NCI-H2171 treated with DMSO at 0.1 percent for 48 hours (cell line): Measurements from ENCODE around the gene DHFR2.
"Not testable (repeated sequence)": the region's sequence is repeated elsewhere in the genome, so short reads cannot be mapped to it uniquely, and the experiment has no call there.

Experiments
- DNase-seq: peaks from one replicate; lab custom pipeline; 2025; lab: John Stamatoyannopoulos, UW

The DHFR2 gene

DNA sequence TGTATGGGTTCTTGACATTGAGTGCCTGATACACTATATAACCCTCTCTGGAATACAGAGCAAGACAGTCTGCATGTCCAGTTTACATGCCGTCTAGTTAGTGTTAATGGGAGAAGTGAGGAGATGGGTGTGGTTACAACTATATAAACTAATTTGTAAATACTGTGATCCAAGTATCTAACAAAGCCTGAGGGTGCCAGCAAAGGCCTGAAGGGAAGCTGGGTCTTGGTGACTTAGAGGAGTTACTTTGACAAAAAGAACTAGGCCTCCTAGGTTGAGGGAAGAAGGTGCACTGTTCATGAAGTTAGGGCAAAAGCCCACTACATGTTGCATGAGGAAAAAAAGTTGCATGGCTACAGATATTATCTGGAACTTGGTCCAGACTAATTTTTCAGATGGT lies 2.4 kb upstream of the DHFR2 start:
- no peak for DNase-seq

DNA sequence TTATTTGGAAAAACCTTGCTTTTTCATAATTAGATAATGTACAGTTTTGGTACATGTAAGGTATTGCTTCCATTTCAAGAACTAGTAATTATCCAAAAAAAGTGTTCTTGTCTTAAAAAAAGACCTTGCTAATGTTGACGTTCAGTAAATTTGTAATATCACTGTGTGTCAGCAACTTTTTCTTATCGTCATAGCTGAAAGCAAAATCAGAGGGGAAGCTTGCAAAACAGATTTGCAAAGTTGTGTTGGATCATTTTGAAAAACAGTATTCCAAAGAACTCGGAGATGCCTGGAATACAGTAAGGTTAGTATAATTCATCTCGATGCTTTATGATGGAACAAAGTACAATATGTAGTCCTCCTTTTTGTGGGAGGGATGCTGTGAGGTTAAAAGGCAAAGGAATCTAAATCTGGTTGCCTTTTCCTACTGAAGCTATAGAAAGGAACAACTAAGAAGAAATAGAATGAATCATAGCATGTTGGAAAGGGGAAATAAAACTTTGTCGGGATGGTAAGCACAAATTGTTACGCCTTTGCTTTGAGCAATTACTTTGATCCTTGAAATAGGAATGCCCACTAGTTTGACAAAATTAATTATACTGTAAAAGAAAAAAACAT lies 1.6 kb upstream of the DHFR2 start:
- DNase-seq: no peak

DNA sequence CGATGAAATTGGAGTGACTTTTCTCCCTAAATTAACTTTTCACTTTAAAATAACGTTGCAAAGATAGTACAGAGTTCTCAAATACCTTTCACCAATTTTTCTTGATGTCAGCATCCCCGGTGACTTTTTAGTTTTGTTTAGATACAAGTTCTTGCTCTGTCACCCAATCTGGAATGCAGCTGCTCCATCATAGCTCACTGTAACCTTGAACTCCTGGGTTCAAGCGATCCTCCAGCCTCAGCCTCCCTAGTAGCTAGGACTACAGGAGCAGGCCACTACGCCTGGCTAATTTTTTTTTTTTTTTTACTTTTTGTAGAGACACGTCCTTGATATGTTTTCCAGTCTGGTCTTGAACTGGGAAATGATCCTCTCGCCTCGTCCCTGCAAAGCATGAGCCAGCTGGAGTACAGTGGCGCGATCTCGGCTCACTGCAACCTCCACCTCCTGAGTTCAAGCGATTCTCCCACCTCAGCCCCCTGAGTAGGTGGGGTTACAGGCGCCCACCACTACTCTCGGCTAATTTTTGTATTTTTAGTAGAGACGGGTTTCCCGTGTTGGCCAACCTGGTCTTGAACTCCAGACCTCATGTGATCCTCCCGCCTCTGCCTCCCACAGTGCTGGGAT lies 892 bp upstream of the DHFR2 start:
- DNase-seq: peak; percentile 48

DNA sequence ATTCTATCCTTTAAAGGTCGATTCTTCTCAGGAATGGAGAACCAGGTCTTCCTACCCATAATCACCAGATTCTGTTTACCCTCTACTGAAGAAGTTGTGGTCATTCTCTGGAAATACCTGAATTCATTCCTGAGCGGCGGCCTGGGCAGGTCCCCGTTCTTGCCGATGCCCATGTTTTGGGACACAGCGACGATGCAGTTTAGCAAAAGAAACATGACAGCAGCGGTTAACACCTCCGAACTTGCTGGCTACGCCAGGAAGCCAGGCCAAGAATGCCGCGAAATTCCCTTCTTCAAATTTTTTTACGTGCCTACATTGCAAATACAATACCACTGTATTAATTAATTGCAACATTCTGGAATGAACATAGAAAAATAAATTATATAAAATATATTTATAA lies 1.4 kb downstream of the DHFR2 start:
- DNase-seq: no peak

DNA sequence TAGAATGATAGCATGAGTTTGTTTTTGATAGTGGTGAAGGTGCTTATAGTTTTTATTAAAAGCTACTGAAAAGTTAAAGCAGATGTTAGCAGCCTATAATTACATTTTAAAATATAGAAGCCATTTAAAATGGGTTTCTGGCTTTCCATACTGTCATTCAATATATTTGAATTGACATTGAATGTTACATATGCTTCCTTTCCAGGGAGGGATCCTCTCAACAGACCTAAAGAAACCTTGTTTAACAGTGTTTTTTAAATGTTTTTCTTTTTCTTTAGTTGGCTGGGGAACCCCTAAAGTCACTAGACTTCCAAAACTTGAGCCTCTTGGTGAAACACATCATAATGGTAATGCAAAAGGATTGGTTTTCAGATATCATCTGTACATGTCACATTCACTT lies 12.2 kb downstream of the DHFR2 start:
- no peak for DNase-seq

DNA sequence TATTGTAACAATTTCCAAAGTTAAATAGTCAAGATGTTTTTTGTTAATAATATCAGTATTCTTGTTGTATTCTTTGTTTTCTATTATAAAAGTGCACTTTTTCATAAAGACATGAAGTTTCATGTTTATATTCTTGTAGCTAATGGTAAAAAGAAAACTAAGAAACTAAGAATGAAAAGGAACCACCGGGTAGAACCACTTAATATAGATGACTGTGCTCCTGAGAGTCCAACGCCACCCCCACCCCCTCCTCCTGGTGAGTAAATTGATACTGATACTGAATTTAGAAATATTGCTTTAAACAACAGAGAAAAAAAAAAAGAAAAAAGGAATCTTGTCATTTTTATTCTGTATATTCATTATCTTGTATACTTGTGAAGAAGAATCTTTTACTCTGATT lies 13.4 kb downstream of the DHFR2 start:
- no peak for DNase-seq

DNA sequence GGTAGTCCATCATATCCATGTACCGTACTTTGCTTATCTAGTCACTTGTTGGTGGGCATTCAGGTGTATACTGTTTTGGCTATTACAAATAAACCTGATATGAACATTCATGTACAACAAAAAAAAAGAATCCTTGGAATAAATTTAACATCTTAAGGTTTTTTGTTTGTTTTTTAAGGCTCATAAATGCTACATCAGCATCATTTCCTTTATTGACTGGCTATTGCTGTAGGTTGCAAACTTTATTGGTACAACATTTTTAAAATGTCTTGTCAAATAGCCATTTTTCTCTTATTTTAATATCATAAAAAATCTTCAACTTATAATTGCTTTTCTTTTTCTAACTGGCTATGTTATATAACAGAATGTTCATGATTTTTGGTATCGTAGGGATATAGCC lies 16.2 kb downstream of the DHFR2 start:
- no peak for DNase-seq

DNA sequence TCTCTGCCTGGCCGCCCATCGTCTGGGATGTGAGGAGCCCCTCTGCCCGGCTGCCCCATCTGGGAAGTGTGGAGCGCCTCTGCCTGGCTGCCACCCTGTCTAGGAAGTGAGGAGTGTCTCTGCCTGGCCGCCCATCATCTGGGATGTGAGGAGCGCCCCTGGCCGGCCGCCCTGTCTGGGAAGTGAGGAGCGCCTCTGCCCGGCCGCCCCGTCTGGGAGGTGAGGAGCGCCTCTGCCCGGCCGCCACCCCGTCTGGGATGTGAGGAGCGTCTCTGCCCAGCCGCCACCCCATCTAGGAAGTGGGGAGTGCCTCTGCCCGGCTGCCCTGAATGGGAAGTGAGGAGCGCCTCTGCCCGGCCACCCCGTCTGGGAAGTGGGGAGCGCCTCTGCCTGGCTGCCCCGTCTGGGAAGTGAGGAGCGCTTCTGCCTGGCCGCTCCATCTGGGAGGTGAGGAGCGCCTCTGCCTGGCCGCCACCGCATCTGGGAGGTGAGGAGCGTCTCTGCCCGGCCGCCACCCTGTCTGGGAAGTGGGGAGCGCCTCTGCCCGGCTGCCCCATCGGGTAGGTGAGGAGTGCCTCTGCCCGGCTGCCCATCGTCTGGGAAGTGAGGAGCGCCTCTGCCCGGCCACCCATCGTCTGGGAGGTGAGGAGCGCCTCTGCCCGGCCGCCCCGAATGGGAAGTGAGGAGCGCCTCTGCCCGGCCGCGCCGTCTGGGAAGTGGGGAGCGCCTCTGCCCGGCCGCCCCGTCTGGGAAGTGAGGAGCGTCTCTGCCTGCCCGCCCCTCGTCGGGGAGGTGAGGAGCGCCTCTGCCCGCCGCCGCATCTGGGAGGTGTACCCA lies 18.4 kb downstream of the DHFR2 start:
- DNase-seq: not testable (repeated sequence)

DNA sequence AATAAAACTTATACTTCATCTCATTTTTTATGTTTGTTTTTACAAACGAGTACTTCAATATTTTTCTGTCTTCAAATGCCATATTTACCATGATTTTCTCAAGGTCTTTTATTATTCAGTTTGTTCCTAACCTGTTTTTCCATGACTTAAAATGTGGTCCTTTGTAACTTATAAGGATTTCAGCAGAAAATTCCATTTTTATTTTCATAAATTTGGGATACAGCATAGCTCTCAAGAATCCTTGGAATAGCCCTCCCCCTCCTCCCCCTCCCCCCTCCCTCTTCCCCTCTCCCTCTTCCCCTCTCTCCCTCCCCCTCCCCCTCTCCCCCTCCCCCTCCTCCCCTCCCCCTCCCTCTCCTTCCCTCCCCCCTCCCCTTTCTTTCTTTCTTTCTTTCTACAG lies 19.4 kb downstream of the DHFR2 start:
- no peak for DNase-seq

DNA sequence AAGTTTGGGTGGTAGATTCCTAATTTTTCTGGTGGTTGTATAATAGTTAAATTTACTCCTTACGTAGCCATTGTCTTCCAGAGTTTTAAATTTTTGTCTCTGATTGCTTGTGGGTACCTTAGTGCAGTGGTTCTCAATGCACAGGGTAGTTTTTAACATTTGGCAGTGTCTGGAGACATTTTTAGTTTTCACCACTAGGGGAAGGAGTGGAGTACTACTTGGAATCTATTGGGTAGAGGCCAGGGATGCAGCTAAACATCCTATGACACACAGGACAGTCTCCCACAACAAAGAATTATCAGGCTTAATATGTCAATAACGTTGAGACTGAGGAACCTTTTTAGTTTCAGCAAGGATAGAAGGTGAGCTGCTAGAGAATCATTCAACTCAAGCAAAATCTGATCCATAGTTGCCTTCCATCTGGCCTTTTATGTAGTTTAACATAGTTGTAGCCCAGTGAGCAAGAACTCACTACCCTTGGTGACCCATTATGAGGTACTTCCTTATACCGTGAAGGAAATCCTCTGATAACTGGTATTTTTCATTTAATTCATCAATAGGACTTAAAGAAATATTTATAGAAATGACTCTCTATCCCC lies 25.7 kb downstream of the DHFR2 start:
- DNase-seq: peak; percentile 16

DNA sequence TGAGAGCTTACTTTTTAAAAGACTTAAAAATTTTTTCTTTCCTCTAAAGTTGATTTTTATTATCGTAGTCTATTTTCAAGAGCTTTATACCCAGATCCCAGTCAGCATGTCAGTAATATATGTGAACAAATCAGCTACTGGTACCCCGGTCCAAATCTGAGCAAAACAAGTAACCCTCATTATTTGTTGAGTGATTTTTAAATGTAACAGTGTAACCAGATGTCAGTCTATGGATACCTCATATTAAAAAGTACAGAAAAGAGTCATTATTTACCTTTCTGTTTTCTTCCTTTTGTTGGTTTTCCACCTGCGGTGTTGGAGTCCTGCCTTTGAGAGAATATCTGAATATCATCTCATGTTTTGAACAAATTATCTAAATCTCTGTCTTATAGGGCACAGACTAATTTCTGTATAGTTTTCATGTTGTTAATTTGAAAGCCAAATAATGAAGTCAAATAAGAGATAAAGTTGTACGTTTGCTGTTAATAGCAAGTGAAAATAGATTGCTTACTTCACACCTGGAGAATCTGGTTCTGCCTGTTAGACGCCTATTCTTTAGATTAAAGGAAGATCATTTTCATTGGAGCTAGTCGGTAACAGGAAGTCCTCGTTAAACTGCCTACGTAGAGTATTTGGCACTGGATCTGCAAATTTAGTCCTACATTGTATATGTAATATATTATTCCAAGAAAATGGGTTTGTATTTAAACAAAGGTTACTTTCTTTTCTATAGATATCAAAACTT lies 34.5 kb downstream of the DHFR2 start, which contains the start of gene STX19:
STX19 (minus strand) TSS at position 505 of the 745 bp plus-strand sequence. CDS start 13,328 bp downstream, outside the sequence.
- DNase-seq: no peak

DNA sequence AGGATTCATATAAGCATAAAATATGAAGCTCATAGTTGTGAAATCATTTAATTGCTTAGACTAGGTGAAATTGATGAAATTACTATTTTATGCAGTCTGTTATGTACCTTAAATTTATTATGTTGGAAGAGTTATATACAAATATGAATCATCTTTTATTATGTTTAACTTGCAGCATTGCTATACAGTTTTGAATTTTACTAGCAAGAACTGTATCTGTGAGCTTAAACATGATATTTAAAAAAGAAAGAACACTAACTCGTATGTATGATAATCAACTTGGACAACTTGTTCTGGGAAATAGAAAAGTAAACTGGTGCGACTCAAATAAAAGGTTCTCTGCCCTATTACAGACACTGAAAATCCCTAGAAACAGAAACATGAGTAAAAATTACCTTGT lies 36.1 kb downstream of the DHFR2 start:
- DNase-seq: no peak

DNA sequence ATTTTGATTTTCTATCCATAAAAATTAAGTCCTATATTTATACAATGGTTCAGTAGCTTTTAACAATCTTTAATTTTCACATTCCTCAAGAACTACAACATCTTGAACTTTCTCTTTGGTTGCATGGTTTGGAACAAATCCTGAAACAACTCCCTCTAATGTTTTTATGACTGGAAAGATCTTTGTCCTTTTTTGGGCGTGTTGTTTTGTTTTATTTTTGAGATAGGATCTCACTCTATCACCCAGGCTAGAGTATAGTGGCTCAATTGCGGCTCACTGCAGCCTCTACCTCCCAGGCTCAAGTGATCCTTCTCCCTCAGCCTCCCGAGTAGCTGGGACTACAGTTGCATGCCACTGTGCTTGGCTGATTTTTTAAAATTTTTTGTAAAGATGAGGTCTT lies 38.3 kb downstream of the DHFR2 start:
- no peak for DNase-seq

DNA sequence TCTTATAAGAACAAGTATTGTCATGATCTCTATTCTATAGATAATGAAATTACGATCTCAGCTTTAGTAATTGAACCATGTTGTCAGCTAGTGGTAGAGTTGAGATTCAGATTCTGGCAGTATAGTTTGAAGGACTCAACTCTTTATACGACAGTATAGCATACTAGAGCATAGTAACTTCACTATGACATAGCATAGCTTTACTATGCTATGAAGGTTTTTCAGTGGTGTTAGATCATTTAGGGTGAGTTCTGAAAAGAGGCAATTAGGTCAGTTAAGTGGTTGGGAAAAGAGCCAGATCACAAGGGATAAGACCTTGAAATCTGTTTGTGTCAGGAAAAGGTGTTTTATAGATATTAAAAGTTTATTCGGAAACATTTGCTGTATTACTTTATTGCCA lies 42.4 kb downstream of the DHFR2 start:
- no peak for DNase-seq

DNA sequence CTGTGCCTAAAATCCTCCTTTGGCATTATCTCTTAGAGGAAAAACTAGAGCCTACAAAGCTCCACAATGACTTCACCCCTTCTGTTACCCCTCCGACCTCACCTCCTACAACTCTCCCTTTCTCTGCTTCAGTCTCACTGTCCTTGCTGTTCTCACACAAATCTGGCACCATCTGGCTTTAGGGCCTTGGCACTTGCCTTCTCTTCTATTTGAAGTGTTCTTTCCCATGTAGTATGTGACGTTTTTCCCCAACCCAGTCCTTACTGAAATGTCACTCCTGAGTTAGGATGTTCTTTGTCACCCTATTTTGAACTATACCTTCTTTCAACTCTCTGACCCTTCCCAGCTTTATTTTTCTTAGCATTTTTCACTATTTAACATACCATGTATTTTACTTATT lies 43.1 kb downstream of the DHFR2 start:
- DNase-seq: no peak

DNA sequence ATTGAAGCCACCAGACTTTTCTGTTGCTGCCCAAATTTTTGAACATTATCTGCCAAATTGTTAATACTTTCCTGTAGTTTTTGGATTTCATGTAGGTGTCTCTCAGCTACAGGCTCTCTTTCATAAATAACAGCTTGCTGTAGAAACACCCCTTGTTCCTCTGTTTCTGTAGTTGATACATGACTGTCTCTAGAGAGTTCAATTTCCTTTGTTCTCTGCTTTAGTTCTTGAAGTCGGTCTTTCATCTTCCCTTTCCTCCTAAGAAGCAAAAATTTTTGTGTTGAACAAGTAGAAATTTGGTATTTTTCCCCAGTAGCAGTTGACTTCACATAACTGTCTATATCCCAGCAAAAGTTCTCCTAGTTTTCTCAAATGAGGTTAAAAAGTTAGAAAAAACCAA lies 47.7 kb downstream of the DHFR2 start:
- DNase-seq: no peak

DNA sequence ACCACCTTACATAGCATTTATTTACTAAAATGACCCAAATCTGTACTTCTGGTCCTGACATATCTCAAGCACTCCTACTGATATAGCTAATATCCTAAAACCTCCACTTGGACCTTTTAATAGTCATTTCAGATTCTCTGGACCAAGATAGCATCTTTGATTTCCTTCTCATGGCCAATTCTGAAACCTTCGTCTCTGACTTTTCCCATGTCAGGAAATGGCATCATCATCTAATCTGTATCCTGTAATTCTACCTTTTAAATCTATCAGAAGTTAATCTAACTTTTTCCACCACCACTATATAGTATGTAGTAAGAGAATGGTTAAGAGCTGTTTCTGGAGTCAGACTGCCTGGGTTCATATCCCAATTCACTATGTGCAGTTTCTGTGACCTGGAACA lies 50.5 kb downstream of the DHFR2 start:
- DNase-seq: no peak

DNA sequence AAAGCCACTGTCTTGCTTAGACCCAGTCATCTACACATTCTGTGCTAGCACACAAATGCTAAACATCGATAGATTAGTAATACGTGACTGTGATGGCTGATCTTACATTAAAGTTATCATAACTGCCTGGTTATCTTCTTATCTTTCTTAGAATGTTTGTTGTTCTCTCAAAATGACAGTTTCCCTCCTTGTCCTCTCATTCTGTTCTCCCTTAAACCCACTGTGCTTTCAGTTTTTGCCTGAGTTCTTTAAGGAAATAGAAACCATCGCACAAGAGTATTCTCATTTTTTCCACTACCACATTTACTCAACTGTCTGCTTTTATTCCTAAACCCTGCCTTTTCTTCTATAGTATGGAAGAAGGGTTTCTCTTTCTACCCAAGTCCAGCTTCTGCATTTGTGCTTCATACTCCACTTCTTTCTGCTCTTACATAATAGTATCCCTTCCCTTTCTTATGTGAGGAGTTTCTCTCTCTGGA lies 51.4 kb downstream of the DHFR2 start:
- no peak for DNase-seq

DNA sequence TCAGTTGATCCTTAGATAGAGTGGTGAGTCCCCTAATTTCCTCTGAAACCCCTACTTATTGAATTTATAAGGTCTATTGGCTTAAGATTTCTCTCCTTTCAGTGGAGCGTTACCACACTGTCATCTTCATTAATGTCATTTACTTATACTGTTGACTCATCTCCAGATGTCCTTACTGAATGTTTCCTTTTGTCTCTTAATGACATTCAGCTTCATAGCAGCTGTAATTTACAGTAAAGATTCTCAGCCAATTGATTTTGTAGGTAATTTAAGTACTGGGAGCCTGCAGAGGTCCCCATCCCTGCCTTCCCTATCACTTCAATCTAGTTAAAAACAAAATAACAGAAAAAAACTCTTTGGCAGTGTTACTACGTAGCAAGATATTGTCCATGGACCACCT lies 53.1 kb downstream of the DHFR2 start:
- DNase-seq: no peak

DNA sequence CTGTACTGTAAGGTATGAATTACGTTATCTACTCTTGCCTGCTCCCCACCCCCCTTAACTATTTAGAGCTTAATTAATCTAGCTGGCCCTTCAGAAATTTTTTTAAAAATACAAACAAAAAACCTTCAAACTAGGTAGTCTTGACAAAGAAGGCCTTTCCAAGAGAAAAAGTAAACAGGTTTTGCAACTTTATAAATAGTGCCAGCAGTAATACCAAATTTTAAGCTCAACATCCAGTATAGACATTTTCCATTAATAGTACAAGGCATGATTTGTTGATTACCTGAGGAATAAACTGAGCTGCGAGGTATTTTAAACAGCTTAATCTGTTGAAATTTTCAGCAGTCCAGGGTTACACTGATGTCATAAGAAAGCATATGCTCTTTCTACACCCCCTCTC lies 54.5 kb downstream of the DHFR2 start:
- no peak for DNase-seq
